A204.1 (cell line): ENCODE results near the gene HLA-DRA.
"Not testable (repeated sequence)": the region's sequence is repeated elsewhere in the genome, so short reads cannot be mapped to it uniquely, and the experiment has no call there.

ENCODE experiments used
- FAIRE-seq: peaks from 2 replicates; lab custom pipeline; 2012; peaks lifted over from hg19 to GRCh38; lab: Jason Lieb, UNC

The HLA-DRA gene

DNA sequence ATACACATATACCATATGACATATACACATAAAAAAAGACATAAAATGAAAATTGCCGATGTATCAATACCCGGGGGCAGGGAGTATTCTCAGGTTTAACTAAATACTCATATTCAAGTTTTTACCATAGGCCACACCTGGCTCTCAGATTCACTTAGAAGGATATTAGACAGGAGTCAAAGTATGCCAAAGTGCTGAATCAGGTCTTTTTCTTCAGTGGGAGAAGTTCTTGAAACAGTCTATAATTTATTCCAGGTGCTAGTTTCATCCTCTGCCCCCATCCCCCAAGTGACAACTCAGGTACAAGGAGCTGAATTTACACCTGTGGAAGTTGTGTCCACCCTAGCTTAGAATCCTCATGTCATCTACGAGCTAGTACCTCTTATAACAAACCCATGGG, 8.5 kb upstream of the HLA-DRA start:
- FAIRE-seq: no peak

DNA sequence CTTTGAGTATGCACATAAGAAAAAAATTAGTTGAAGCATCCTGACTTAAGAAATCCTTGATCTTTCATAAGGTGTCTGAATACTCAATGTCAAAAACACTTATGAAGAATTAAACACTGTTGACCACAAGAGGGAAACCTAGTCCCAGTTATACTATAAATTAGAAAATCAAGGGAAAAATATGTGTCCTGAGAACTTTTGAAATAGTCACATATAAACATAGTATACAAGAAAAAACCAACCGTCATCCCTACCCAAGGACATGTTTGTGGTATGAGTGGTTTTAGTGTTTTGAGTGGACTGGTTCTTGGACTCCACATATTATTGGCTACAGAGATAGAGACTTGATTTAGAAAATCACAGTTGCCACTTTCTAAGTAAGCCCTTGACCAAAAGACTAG, 7.6 kb upstream of the HLA-DRA start:
- peak; percentile 96 for FAIRE-seq

GRCh38 chr6:32433950-32434349, 5.7 kb upstream of the HLA-DRA start:
- not testable (repeated sequence) for FAIRE-seq

DNA sequence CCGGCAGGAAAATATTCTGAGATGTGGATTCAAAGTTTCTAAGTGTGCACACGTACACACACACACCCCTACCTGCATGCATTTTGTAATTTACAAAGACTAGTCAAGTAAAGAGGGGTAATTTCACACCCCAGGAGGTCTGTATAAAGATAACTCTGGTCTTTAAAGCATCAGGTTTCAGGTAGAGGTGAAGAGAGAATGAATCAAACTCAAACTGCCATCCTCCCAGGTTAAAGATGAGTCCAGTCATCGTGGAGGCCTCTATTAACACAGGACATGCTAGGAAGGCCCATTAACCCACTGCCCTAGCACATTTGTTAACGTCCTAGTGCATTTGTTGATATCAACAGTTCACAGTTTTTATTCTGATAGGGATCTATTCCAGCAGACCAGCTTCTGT, 3.5 kb upstream of the HLA-DRA start:
- no peak for FAIRE-seq

- no peak for FAIRE-seq
Observed at GRCh38 chr6:32436995-32437836, 2.5 kb upstream of the HLA-DRA start.

GRCh38 chr6:32439139-32439538, 548 bp upstream of the HLA-DRA start:
- no peak for FAIRE-seq

DNA sequence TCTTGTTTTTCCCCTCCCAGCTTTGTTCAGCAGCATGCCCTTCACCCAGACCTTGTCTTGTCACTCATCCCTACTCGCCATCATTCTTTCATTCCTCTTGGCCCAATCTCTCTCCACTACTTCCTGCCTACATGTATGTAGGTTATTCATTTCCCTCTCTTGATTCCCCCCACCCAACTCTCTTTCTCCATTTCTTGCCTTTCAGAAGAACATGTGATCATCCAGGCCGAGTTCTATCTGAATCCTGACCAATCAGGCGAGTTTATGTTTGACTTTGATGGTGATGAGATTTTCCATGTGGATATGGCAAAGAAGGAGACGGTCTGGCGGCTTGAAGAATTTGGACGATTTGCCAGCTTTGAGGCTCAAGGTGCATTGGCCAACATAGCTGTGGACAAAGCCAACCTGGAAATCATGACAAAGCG, 2.6 kb downstream of the HLA-DRA start:
- no peak for FAIRE-seq

GRCh38 chr6:32442977-32443552, 3.4 kb downstream of the HLA-DRA start:
- no peak for FAIRE-seq

GRCh38 chr6:32444433-32444832, 4.7 kb downstream of the HLA-DRA start:
- no peak for FAIRE-seq

- FAIRE-seq: no peak
Observed at GRCh38 chr6:32445321-32445854, 5.7 kb downstream of the HLA-DRA start.

DNA sequence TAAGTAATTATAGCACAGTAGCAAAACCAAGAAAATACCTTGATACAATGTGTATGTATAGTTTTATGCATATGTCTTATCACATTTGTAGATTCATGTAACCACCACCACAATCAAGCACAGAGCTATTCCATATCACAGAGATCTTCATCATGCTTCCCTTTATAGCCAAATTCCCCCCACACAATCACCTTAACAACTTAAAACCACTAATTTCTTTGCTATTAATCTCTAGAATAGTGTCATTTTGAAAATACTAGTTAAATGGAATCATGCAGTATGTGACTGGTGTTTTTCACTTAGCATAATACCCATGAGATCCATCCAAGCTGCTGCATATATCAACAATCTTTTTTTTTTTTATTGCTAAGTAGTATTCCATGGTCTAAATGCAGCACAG, 8.2 kb downstream of the HLA-DRA start:
- no peak for FAIRE-seq

- no peak for FAIRE-seq
Observed at GRCh38 chr6:32449088-32449736, 9.5 kb downstream of the HLA-DRA start.

DNA sequence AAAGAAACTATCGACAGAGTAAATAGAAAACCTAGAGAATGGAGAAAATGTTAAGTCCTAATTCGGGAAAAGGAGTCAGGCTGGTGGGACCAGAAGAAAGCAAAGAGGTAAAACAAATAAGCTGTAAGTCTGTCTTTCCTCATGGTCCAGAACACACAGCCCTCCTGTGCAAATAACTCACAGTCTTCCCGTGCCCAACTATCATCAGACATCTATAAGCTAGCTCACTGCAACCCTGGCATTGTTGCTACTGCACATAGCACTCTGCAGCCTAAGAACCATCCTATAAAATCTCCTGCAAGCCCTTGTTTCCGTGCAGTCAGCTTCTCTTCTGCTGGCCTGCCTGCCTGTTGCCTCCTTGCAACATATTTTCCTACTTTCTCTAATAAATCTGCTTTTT, 17.4 kb downstream of the HLA-DRA start:
- no peak for FAIRE-seq

DNA sequence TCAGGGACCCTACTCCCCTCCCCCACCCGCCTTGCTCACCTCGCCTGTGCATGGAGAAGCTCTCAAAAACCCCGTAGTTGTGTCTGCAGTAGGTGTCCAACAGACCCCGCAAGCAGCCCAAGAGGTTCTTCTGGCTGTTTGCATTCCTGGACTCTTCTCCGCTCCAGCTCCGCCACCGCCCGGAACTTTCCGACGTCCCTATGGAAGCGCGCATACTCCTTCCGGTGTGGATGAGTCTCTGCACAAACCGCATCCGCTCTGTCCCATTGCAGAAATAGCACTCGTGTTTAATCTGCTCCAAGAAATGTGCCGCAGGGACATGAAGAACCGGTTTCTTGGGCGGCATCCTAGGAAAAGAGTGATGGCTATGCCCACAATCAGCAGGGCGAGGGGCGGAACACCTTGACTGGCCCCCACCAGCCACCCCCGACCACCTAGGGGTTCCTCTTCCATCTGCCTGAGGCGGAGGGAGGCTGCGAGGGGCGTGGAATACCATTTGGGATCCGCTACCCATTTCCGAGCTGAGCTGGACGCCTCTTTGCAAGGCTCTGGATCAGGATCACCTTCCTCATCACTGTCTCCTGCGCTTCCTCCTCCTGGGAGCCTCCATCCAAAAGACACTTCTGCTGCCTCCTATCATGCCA, 20.2 kb downstream of the HLA-DRA start:
- no peak for FAIRE-seq

DNA sequence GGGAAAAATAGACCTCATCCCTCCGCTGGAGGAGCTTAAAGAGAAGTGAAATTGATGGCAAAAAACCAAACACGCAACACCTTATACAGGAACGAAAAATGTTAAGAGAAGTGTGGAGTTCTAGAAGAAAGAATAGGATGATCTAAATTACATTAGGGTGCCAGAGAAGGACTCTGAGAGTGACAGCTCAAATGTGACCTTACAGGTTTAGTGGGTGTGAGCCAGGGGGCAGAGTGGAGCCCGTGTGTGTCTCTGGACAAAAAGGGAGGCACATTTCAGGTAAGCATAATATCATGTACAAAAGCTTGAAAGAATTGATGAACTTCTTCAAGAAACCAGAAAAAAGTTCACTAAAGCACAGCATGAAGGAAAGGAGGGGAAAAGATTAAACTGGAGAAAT, 20.8 kb downstream of the HLA-DRA start:
- FAIRE-seq: no peak

DNA sequence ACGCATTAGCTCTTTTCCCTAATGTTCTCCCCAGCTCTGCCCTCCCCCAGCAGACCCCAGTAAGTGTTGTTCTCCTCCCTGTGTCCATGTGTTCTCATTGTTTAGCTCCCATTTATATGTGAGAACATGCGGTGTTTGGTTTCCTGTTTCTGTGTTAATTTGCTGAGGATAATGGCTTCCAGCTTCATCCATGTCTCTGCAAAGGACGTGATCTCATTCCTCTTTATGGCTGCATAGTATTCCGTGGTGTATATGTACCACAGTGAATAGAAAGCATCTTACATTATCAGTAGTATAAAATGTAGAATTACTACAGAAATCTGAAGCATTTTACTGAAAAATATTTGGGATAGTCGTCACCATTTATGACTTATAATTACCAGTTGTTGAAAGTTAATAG, 21.8 kb downstream of the HLA-DRA start:
- FAIRE-seq: no peak

DNA sequence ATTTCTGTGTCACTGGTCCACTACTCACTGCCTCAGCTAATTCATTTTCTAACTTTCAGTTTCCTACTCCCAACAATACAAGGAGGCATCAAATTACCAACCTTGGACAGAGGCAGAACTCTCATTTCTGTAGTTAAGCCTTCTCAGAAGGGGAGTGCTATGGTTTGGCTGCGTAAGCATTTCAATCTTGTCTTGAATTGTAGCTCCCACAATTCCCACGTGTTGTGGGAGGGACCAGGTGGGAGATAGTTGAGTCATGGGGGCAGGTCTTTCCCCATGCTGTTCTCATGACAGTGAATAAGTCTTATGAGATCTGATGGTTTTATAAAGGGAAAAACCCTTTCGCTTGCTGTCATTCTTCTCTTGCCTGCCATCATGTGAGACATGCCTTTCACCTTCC, 22.9 kb downstream of the HLA-DRA start:
- no peak for FAIRE-seq

- not testable (repeated sequence) for FAIRE-seq
Observed at GRCh38 chr6:32467743-32468503, 28.2 kb downstream of the HLA-DRA start.

DNA sequence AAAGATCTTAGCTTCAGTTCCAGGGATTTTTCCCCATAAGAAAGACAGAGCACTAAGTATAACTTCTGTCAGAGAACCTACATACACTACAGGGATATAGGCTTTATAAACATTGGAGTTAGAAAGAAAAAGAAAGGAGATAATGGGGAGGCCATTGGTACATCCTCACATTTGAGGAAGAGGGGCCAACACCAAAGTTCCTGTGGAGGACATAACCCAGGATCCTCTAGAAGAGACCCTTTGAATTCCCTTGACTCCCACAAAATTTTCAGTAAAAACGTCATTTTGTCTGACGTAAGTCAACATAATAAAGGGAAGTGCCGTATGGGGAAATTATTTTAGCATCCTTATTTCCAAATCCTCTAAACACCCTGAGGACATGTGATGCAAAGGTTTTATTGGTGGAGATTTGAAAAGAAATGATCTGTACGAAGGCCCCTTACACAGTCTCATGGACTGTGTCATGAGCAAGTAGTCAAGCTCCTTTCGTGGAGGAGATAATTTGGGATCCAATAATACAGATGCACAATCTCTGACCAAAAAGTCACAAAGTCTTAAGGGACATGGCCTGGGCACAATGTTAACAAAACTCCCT, 33.2 kb downstream of the HLA-DRA start:
- FAIRE-seq: no peak

DNA sequence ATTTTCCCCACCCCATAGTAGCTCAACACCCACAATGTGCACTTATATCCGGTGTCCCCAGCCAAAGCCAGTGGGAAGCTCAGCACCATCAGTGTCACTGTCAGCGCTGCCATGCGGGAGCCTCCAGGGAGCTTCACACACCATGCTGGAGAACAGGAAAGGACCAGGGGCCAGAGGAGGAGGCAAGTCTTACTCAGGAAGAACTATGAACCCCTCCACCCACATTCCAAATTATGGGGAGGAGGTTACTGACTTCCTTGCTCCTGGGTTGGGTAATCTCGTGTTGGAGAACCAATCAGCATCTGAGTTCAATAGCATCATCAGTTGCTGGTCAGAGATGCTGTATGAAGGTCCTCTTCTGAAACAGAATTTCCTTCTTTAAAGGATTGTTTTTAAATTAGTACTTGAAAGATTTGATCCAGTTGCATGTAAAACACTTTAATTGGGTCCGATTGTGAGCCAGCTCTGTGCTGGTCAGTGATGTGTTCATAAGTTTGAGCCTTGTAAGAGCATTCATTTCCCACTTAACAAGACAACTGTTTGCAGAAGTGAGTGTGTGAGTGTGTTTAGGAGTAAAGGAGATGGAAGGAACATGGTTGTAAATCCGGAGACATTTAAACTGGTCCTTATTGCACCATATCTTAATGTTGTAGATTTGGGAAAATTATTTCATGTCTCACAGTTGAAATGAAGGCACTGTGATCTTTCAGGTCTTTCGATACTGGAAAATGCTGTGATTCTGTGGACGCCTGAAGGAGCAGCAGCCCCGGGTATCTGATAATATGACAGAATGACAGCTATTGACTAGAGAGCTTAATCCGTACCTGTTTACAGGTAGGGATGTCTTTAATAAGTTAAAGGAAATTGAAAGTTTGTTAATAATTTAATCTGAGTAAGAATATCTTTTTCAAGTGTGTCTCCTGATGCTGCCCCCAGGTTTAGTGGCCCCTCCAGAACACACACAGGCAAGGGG, 34.0 kb downstream of the HLA-DRA start:
- FAIRE-seq: peak; percentile 91
